ENCODE results near the gene HK3.

DNA sequence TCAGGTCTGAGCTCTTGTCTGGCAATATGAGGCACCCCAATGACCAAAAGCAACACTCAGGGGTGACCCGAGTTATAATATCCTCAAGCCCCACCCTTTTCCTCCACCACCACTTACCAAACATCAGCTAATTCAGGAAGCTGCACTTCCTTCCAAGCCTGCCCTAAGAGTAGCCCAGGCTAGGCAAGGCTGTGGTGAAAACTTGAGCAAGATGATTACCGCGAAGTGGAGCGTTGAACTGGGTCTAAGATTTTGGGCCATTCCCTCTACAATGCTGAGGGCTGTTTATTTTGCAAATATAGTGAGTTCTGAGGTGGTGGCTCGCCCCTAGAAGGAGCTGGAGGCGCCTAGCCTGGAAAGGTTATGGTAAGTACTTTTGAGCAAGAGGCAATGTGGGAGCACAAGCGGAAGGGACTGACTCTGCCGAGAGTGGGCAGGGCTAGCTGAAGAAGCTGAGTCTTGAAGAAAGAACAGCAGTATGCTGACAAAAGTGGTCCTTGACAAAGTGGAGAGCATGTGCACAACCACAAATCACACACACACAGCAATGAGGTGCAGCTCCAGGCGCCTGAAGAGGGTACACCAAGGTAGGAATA, at the start of gene HK3:
- TF ChIP-seq, protein P1, sequence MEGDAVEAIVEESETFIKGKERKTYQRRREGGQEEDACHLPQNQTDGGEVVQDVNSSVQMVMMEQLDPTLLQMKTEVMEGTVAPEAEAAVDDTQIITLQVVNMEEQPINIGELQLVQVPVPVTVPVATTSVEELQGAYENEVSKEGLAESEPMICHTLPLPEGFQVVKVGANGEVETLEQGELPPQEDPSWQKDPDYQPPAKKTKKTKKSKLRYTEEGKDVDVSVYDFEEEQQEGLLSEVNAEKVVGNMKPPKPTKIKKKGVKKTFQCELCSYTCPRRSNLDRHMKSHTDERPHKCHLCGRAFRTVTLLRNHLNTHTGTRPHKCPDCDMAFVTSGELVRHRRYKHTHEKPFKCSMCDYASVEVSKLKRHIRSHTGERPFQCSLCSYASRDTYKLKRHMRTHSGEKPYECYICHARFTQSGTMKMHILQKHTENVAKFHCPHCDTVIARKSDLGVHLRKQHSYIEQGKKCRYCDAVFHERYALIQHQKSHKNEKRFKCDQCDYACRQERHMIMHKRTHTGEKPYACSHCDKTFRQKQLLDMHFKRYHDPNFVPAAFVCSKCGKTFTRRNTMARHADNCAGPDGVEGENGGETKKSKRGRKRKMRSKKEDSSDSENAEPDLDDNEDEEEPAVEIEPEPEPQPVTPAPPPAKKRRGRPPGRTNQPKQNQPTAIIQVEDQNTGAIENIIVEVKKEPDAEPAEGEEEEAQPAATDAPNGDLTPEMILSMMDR (IDR thresholded peaks at IDR 0.05; ENCODE audit: borderline replicate concordance, extremely low read depth, low read length, poor library complexity, severe bottlenecking), result no peak
- TF ChIP-seq EZH2 (IDR thresholded peaks at IDR 0.05; ENCODE audit: borderline replicate concordance, low read depth, low read length, severe bottlenecking), result no peak

Data from DND-41 (cell line).